Central memory CD8-positive, alpha-beta T cell (primary cell): ENCODE data around the gene PEMT.

Experiments used
- ATAC-seq: fragments of 150-1000 bp; cut with Tn5 transposase; replicated peaks from 2 replicates; pipeline ENCODE4 v1.10.0; 2022; ENCODE audit warnings: mild to moderate bottlenecking, moderate FRiP score, moderate number of reproducible peaks; ENCODE audit not compliant: poor library complexity, severe bottlenecking; ENCODE audit errors: extremely low read depth
- DNase-seq, 2 donors: peaks; one replicate each; pipeline ENCODE4 v3.0.0; 2021; ENCODE audit warnings: low spot score in 2 of 2
- H3K27ac Mint-ChIP-seq: one replicate; pipeline ENCODE4 v1.8.0; 2022; ENCODE audit warnings: low read depth, mild to moderate bottlenecking, moderate library complexity, mixed read lengths
- H3K27me3 Mint-ChIP-seq: one replicate; pipeline ENCODE4 v1.8.0; 2022; ENCODE audit warnings: mixed read lengths
- H3K36me3 Mint-ChIP-seq: one replicate; pipeline ENCODE4 v1.8.0; 2022; ENCODE audit warnings: mild to moderate bottlenecking, moderate library complexity, mixed read lengths; ENCODE audit not compliant: insufficient read depth
- H3K4me1 Mint-ChIP-seq: one replicate; pipeline ENCODE4 v1.8.0; 2022; ENCODE audit warnings: mixed read lengths
- H3K4me3 Mint-ChIP-seq: one replicate; pipeline ENCODE4 v1.8.0; 2022; ENCODE audit warnings: mild to moderate bottlenecking, moderate library complexity, mixed read lengths
- H3K9me3 Mint-ChIP-seq: one replicate; pipeline ENCODE4 v1.8.0; 2022; ENCODE audit warnings: mixed read lengths

Gene PEMT

GRCh38 chr17:17515934-17516930 is 75.3 kb downstream of the PEMT start:
- DNase-seq (no peak), ATAC-seq (no peak)
- Mint-ChIP-seq H3K36me3 (no peaks in the 10 kb centered on the region), H3K27me3 (no peaks in the 10 kb centered on the region), H3K9me3 (no peaks in the 10 kb centered on the region), H3K4me1 (peaks cover 5% of the 10 kb centered on the region), H3K4me3 (no peak overlapping the region), H3K27ac (no peak overlapping the region)

GRCh38 chr17:17514993-17515933 is 76.2 kb downstream of the PEMT start:
- peaks cover 5% of the 10 kb centered on the region for H3K4me1 Mint-ChIP-seq
- H3K27me3 Mint-ChIP-seq = no peaks in the 10 kb centered on the region
- no peak overlapping the region for H3K27ac Mint-ChIP-seq
- H3K4me3 Mint-ChIP-seq = no peak overlapping the region
- ATAC-seq (no peak), DNase-seq (no peak)
- H3K36me3 Mint-ChIP-seq = no peaks in the 10 kb centered on the region
- no peaks in the 10 kb centered on the region for H3K9me3 Mint-ChIP-seq

- no peaks in the 10 kb centered on the region for H3K9me3 Mint-ChIP-seq
- ATAC-seq = no peak
- no peaks in the 10 kb centered on the region for H3K36me3 Mint-ChIP-seq
- DNase-seq = no peak
- H3K4me3 Mint-ChIP-seq = no peak overlapping the region
- H3K27me3 Mint-ChIP-seq = no peaks in the 10 kb centered on the region
- no peak overlapping the region for H3K27ac Mint-ChIP-seq
- peaks cover 5% of the 10 kb centered on the region for H3K4me1 Mint-ChIP-seq
Observed at GRCh38 chr17:17514361-17514992, 77.0 kb downstream of the PEMT start.

- Mint-ChIP-seq H3K27ac (no peak overlapping the region), H3K9me3 (no peaks in the 10 kb centered on the region), H3K4me1 (peaks cover 5% of the 10 kb centered on the region), H3K36me3 (no peaks in the 10 kb centered on the region), H3K27me3 (no peaks in the 10 kb centered on the region), H3K4me3 (no peak overlapping the region)
- no peak for DNase-seq
- no peak for ATAC-seq
Observed at GRCh38 chr17:17513626-17514025, 77.9 kb downstream of the PEMT start.

- Mint-ChIP-seq H3K4me3 (no peak overlapping the region), H3K9me3 (no peaks in the 10 kb centered on the region), H3K27ac (no peak overlapping the region), H3K27me3 (no peaks in the 10 kb centered on the region), H3K4me1 (peaks cover 5% of the 10 kb centered on the region), H3K36me3 (peaks cover 2% of the 10 kb centered on the region)
- no peak for ATAC-seq
- DNase-seq = no peak
Observed at GRCh38 chr17:17512866-17513265, 78.6 kb downstream of the PEMT start.

GRCh38 chr17:17511881-17512858 is 79.3 kb downstream of the PEMT start:
- no peaks in the 10 kb centered on the region for H3K9me3 Mint-ChIP-seq
- H3K4me1 Mint-ChIP-seq = peaks cover 5% of the 10 kb centered on the region
- H3K27me3 Mint-ChIP-seq = no peaks in the 10 kb centered on the region
- ATAC-seq (no peak), DNase-seq (no peak)
- peaks cover 4% of the 10 kb centered on the region for H3K36me3 Mint-ChIP-seq
- no peak overlapping the region for H3K4me3 Mint-ChIP-seq
- no peak overlapping the region for H3K27ac Mint-ChIP-seq

- ATAC-seq (no peak), DNase-seq (no peak)
- Mint-ChIP-seq H3K27me3 (no peaks in the 10 kb centered on the region), H3K4me1 (peaks cover 5% of the 10 kb centered on the region), H3K36me3 (peaks cover 4% of the 10 kb centered on the region), H3K9me3 (no peaks in the 10 kb centered on the region), H3K27ac (no peak overlapping the region), H3K4me3 (no peak overlapping the region)
Observed at GRCh38 chr17:17511293-17511741, 80.2 kb downstream of the PEMT start.

- DNase-seq (no peak), ATAC-seq (no peak)
- no peak overlapping the region for H3K27ac Mint-ChIP-seq
- no peaks in the 10 kb centered on the region for H3K9me3 Mint-ChIP-seq
- H3K4me1 Mint-ChIP-seq = no peaks in the 10 kb centered on the region
- peaks cover 4% of the 10 kb centered on the region for H3K36me3 Mint-ChIP-seq
- H3K27me3 Mint-ChIP-seq = no peaks in the 10 kb centered on the region
- H3K4me3 Mint-ChIP-seq = no peak overlapping the region
Observed at GRCh38 chr17:17510456-17511292, 80.8 kb downstream of the PEMT start.

GRCh38 chr17:17509601-17510425 is 81.7 kb downstream of the PEMT start:
- ATAC-seq (no peak), DNase-seq (no peak)
- H3K36me3 Mint-ChIP-seq = peaks cover 4% of the 10 kb centered on the region
- no peak overlapping the region for H3K4me3 Mint-ChIP-seq
- H3K27ac Mint-ChIP-seq = peak overlapping the region; percentile 1
- H3K9me3 Mint-ChIP-seq = no peaks in the 10 kb centered on the region
- H3K4me1 Mint-ChIP-seq = no peaks in the 10 kb centered on the region
- H3K27me3 Mint-ChIP-seq = no peaks in the 10 kb centered on the region
